HL-60 (cell line): Measurements from ENCODE around the gene CLPTM1.

Experiments used
- CTCF ChIP-seq: IDR thresholded peaks from one replicate; pipeline ENCODE4 v1.5.1; 2011; ENCODE audit warnings: low read length, control low read depth, inconsistent platforms; ENCODE audit not compliant: insufficient read depth
- REST ChIP-seq: IDR thresholded peaks from 2 replicates; pipeline ENCODE4 v1.6.1; 2012; ENCODE audit warnings: low read depth; ENCODE audit not compliant: insufficient replicate concordance

- no peak for TF ChIP-seq CTCF
- TF ChIP-seq REST, result no peak
These were observed 2.3 kb downstream of the CLPTM1 start for GRCh38 chr19:44957526-44957925.
